KMS-11 (cell line): ENCODE data around the gene PAPPA2.

Source experiments
- H2AFZ ChIP-seq: fragments of 200-600 bp; sonication (generic); 2 replicates; pipeline ENCODE4 v1.6.1; 2016; ENCODE audit warnings: antibody characterized with exemption, mixed run types, low read depth
- H3K27ac ChIP-seq: fragments of 200-600 bp; sonication (generic); 2 replicates; pipeline ENCODE4 v1.6.1; 2016; ENCODE audit warnings: mild to moderate bottlenecking, mixed run types
- H3K27me3 ChIP-seq: fragments of 200-600 bp; sonication (generic); 2 replicates; pipeline ENCODE4 v1.6.1; 2017; ENCODE audit warnings: mild to moderate bottlenecking, low read depth, mixed run types, moderate library complexity; ENCODE audit not compliant: insufficient read depth
- H3K36me3 ChIP-seq: fragments of 200-600 bp; sonication (generic); 2 replicates; pipeline ENCODE4 v1.6.1; 2017; ENCODE audit warnings: mild to moderate bottlenecking, mixed run types; ENCODE audit not compliant: insufficient read depth
- H3K4me1 ChIP-seq: fragments of 200-600 bp; sonication (generic); 2 replicates; pipeline ENCODE4 v1.6.1; 2016; ENCODE audit warnings: mild to moderate bottlenecking, low read depth, mixed run types; ENCODE audit not compliant: poor library complexity, severe bottlenecking
- H3K4me2 ChIP-seq: fragments of 200-600 bp; sonication (generic); 2 replicates; pipeline ENCODE4 v1.7.0; 2016; ENCODE audit warnings: mild to moderate bottlenecking, mixed run types
- H3K4me3 ChIP-seq: fragments of 200-600 bp; sonication (generic); IDR thresholded peaks from 2 replicates; pipeline ENCODE4 v1.6.1; 2017; ENCODE audit warnings: low read depth, low read length, mixed read lengths; ENCODE audit not compliant: insufficient read depth
- H3K79me2 ChIP-seq: fragments of 200-600 bp; sonication (generic); 2 replicates; pipeline ENCODE4 v1.6.1; 2016; ENCODE audit warnings: low read depth, mixed run types; ENCODE audit not compliant: insufficient read depth
- H3K9ac ChIP-seq: fragments of 200-600 bp; sonication (generic); 2 replicates; pipeline ENCODE4 v1.6.1; 2016; ENCODE audit warnings: mild to moderate bottlenecking, mixed run types
- H4K20me1 ChIP-seq: fragments of 200-600 bp; sonication (generic); 2 replicates; pipeline ENCODE4 v1.6.1; 2016; ENCODE audit warnings: mild to moderate bottlenecking, mixed run types; ENCODE audit not compliant: insufficient read depth
- CTCF ChIP-seq: fragments of 200-600 bp; sonication (generic); conservative IDR thresholded peaks from 2 replicates; pipeline ENCODE4 v1.6.1; 2017; ENCODE audit warnings: low read depth, mild to moderate bottlenecking, antibody characterized with exemption, low read length, moderate library complexity, mixed read lengths

PAPPA2 gene

DNA sequence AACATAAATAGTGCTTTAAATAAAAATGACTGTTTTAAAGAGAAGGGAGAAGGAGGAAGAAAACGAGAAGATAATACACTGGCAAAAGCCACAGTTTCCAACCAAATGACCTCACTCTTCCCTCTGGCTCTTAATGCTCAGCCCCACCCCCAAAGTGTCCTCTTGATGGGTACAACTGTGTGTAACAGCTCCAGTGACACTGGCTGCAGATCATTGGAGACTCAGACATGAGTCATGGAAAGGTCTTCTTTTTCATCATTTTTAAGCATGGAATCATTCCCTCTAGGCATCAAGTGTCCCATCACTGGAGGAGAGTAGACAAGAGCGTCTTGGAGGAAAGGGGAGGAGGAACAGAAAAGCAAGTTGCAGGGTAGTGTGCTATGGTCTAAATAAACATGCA is 333.0 kb downstream of the PAPPA2 start:
- no peak overlapping the region for H3K4me2 ChIP-seq
- no peak overlapping the region for H3K9ac ChIP-seq
- no peaks in the 10 kb centered on the region for H3K27me3 ChIP-seq
- H3K36me3 ChIP-seq = no peaks in the 10 kb centered on the region
- H3K4me1 ChIP-seq = no peaks in the 10 kb centered on the region
- no peak overlapping the region for H2AFZ ChIP-seq
- no peak overlapping the region for H3K4me3 ChIP-seq
- no peaks in the 10 kb centered on the region for H3K79me2 ChIP-seq
- TF ChIP-seq CTCF = no peak
- H3K27ac ChIP-seq = no peak overlapping the region
- H4K20me1 ChIP-seq = no peaks in the 10 kb centered on the region

DNA sequence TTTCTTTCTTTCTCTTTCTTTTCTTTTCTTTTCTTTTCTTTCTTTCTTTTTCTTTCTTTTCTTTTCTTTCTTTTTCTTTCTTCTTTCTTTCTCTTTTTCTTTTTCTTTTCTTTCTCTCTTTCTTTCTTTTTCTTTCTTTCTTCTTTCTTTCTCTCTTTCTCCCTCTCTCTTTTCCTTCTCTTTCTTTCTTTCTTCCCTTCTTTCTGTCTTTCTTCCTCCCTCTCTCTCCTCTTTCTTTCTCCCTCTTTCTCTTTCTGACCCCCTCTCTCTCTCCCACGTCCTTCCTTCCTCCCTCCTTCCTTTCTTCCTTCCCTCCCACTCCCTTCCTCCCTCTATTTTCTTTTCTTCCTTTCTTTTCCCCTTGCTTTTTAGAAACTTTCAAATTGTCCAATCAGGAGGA is 333.6 kb downstream of the PAPPA2 start:
- Histone ChIP-seq H3K4me1 (no peaks in the 10 kb centered on the region), H3K4me2 (no peak overlapping the region), H3K9ac (no peak overlapping the region), H2AFZ (no peak overlapping the region), H3K27ac (no peak overlapping the region), H4K20me1 (no peaks in the 10 kb centered on the region), H3K4me3 (no peak overlapping the region), H3K79me2 (no peaks in the 10 kb centered on the region), H3K36me3 (no peaks in the 10 kb centered on the region), H3K27me3 (no peaks in the 10 kb centered on the region)
- no peak for TF ChIP-seq CTCF

DNA sequence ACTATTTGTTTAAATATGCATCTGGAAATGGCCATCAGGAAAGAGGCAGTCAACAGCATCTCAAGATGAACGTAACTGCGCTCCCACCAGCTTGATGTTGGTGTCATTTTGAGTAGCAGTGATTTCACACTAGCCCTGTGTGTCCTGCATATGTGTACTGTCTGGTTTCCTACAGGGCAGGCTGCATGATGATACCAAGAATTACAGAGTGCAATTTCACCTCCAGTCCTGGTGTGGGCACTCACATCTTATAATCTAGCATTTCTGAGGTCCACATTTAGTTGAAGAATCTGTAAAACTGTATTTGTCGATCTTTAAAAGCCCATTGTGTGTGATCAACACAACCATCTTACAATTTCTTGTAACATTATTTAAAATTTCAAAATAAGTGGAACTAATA is 336.4 kb downstream of the PAPPA2 start:
- Histone ChIP-seq H3K79me2 (no peaks in the 10 kb centered on the region), H3K36me3 (no peaks in the 10 kb centered on the region), H3K4me1 (no peaks in the 10 kb centered on the region), H3K4me3 (no peak overlapping the region), H2AFZ (no peak overlapping the region), H3K9ac (no peak overlapping the region), H4K20me1 (no peaks in the 10 kb centered on the region), H3K27ac (no peak overlapping the region), H3K27me3 (no peaks in the 10 kb centered on the region), H3K4me2 (no peak overlapping the region)
- no peak for TF ChIP-seq CTCF

GRCh38 chr1:176800978-176801513 is 338.1 kb downstream of the PAPPA2 start:
- H2AFZ ChIP-seq = no peak overlapping the region
- no peaks in the 10 kb centered on the region for H3K4me1 ChIP-seq
- no peaks in the 10 kb centered on the region for H3K79me2 ChIP-seq
- no peaks in the 10 kb centered on the region for H3K36me3 ChIP-seq
- TF ChIP-seq CTCF = no peak
- no peak overlapping the region for H3K4me2 ChIP-seq
- no peak overlapping the region for H3K9ac ChIP-seq
- no peaks in the 10 kb centered on the region for H3K27me3 ChIP-seq
- no peaks in the 10 kb centered on the region for H4K20me1 ChIP-seq
- no peak overlapping the region for H3K4me3 ChIP-seq
- H3K27ac ChIP-seq = no peak overlapping the region
